ENCODE measurements around the gene QSOX2. TPM values are rescaled to one million over a fixed set of nuclear protein-coding genes. Genes with fewer than 3 reads are reported as not detected.

Gene QSOX2
- total RNA-seq, 1 donor from 2014 or later, result 10.3 TPM

GRCh38 chr9:136265561-136266355, 20.1 kb upstream of the QSOX2 start:
- no peak for DNase-seq (ENCODE audit: low read depth)

DNA sequence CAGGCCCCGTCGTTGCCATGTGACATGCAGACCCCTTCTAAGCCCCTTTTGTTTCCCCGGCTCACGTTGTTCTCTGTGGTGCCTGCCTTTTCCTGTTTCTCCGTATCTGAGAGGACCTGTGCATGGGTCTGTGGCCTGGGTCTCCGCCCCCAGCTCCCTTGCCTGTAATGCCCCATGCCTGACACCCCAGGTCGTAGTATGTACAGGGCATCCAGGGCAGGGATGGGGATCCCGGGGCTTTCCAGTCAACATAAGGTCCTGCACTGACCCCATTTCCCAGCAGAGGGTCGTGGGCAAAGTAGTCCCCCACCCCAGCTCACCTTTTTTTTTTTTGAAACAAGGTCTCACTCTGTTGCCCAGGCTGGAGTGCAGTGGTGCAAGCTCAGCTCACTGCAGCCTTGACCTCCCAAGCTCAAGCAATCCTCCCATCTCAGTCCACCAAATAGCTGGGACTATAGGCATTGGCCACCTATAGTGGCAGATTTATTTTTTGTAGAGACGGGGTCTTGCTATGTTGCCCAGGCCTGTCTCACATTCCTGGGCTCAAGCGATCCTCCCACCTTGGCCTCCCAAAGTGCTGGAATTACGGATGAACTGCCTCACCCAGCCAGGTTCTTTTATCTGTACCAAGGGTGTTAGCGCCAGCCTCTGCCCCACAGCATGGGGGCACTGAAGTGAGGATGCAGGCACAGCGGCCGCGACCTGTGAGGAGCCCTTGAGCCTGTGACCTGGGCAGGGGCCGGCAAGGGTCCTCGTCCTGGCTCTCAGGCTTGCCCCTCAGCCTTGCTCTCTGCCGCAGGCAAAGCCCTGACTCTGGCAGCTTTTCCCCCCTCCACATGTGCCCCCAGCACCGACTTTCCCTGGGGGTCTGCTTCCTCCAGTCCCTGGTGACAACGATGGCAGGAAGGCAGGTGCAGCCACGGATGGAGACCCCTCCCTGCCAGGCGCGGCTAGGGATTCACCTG, 19.1 kb upstream of the QSOX2 start:
- DNase-seq (ENCODE audit: low read depth), result no peak

DNA sequence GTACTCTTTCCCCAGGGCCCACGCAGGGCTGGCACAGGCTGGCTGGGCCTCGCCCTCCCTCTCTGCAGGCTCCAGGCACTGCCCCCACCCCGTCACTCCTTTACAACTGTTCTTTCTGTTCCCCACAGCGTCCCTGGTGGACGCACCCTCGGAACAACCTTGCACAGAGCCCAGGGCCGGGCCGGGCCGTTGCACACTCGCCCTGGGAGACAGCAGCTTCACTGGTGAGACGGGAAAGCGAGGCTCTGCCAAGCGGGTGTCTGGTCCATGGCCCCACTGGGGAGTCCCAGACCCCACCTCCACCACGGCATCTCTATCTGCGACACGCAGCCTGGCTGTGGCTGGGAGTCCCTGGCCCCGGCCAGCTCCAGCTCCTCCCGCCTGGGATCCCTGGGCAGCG, 18.4 kb upstream of the QSOX2 start:
- no peak for DNase-seq (ENCODE audit: low read depth)

- DNase-seq (ENCODE audit: low read depth), result no peak
These were observed 17.1 kb upstream of the QSOX2 start for GRCh38 chr9:136262671-136263178.

DNA sequence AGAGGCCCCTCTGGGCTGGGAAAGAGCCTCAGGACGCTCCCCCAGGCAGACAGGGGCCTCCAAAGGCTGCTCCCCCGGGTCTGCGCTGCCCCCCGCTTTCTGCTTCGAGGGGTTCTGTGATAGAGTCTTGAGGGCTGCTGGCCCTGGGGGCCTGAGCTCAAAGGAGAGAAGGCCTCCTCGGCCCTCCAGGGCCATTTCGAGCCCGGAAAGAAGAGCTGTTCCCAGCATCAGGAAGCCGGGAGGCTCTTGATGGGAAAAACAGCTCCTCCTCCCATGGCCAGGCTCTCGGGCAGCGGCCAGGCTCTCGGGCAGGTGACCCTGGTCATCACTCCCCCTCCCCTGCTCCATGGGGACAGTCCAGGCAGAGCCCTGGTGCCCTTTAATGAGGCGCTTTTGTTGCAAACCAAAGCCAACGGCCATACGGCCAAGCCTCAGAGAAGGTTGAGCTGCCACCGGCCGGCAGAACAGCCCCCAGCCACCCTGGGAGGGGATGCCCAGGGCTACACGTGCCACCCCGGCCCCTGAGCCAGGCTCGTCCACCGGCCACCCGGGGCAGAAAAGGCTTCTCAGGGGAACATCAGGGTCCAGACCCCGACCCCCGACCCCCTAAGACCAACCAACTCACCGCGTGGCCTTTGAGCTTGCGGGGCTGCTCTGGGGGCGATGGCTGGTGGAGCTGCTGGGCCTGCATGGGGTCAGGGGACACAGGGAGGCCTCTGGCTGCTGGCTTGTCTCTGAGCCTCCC, 16.2 kb upstream of the QSOX2 start:
- no peak for DNase-seq (ENCODE audit: low read depth)

GRCh38 chr9:136260936-136261472, 15.4 kb upstream of the QSOX2 start:
- DNase-seq (ENCODE audit: low read depth), result no peak

GRCh38 chr9:136260521-136260920, 14.9 kb upstream of the QSOX2 start:
- DNase-seq (ENCODE audit: low read depth), result no peak

DNA sequence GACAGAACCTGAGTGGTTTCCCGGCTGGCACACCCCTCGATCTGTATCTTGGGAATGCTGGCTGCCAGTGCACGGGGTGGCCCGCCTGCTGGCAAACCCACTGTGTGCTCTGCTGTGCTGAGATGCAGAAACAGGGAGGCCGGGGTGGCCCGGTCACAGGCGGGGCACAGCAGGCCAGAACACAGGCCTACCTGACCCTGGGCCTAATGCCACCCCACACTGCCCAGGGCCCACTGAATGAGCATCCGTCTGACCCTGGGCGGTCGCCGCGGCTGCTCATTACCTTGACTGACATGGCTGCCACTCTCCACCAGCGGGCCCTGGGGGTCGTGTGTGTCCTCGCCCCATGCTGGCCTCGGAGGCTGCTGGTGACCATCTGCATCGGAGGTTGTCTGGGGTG, 14.2 kb upstream of the QSOX2 start:
- DNase-seq (ENCODE audit: low read depth), result no peak

DNA sequence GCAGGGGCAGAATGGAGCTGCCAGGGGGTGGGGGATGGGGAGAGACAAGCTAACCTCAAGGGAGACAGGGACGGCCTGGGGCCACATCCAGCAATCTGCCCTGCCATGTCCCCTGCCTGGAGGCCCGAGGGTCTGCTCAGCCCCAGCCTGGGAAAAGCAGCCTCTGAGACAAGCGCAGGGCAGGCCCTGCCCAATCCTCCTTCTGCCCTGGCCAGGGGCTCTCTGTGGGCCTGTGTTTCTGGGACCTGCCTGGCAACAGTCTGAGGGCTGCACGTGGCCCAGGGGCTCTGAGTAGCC, 13.9 kb upstream of the QSOX2 start:
- no peak for DNase-seq (ENCODE audit: low read depth)

DNA sequence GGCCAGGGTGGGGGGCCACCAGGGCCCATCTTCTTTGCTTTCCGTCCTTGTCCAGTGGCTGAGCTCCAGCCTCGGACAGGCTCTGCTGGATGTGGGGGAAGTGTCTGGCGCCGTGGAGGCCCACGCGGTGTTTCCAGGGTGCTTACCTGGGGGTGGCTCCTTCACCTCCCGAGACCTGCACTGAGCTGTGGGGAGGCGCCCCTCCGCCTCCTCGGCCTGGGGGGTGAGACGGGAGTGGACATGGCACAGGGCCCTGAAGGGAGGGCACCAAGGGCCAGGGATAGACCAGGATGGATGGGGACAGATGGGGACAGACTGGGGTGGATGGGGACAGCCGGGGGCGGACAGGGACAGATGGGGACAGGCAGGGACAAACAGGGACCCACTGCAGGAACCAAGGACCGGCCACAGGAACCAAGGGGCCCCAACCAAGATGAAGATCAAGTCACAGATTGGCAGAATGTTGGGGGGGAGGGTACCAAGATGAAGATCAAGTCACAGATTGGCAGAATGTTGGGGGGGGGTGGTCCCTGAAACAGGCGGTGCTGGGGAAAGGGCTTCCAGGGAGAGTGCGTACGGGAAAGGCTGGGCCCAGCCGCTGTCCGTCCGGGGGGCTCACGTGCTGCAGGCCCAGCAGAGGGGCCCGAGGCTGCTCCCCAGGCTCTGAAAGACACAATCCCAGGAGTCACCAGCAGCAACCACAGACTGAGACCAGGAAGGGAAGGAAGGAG, 13.3 kb upstream of the QSOX2 start:
- DNase-seq (ENCODE audit: low read depth), result no peak

DNA sequence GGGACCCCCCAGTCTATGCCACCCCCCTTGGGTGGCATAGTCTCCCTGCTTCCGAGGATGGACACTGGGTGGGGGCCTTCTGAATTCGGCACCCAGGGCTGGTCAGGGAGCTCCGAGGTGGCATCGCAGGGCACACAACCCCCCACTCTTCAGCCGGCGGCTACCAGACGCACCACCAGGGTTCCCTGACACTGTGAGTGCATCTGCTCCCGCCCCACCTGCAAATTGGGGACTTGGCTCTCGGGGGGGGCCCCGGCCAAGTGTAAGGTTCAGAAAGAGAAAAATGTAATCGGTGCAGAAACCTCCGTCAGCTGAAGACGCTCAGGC, 12.7 kb upstream of the QSOX2 start:
- no peak for DNase-seq (ENCODE audit: low read depth)

DNA sequence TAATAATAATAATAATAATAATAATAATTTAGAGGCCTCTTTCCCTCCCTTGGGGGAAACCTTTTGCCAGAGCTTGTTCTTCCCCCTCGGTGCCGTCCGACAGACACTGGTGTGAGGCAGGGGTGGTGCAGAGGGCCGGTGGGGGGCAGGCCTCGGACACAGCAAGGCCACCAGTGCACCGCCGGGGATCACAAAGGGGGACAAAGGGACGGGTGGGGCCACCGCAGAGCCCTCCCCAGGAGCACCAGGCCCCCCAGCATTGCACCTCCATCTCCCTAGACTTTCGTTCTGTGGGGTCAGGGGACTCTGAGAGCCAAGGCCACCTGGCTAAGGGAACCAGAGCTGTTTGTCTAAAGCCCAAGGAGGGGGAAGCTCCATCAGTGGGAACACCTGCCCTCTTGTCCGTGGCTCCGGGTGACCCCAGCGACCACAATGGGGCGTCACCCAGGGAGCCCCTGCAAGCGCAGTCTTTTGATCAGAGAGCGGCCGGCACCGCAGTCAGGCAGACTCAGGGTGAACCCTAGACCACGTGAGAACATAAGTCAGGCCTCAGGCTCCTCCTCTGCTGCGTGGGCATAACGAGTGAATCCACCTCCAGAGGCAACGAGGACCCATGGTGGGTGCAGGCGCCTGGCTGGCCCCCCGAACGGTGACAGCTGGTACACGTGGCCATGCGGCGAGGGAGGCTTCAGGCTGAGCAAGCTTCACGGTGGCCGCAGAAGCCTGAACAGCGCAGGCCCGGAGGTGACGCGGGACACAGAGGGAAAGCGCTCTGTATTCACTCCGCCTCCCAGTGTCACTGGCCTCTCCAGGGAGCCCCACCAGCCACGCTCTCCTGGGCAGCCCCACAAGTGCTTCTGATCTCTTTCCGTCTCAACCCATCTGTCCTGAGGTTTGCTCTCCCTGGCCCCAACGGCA, 12.0 kb upstream of the QSOX2 start:
- DNase-seq (ENCODE audit: low read depth), result no peak

DNA sequence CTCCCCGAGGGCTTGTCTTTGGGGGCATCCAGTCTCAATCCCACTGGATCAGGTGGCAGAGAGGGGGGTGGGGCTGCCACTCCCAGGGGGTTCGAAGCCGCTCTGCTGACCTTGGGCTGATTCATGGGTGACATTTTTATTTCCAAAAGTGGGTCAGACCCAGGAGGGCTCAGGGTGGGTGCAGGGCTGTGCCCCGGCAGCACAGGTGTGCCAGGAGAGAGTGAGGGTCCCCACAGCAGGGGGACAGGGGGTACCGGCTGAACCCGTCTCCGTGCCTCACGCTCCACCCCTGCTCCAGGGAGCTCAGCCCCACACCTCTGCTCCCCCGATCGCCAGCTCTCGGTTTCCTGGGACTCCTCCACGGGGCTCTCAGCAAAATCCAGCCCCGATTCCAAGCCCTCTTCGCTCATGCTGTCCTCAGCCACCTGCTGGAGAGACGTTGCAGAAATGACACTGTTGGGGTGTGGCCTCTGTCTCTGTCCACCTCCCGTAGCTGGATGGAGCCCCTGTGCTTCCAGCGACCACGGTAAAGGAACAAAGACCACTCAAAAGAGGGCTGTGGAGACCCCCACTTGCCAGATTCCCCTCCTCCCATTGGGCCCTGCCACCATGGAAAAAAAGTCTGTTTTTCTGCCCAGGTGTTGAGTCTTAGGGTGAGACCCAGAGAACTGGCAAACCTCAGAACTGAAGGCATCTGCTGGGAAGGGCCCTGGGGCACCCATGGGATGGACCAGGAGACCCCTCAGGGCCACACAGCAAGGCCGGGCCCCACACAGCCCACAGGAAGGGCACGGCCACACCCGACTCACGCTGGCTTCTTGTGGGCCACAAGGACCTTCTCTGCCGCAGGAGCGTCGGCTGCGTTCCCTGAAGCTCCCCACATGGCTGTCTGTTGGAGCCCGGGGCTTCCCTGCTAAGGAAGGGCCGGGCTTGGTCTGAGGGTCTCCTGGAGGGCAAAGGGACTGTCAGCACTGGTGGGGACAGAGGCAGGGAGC, 10.6 kb upstream of the QSOX2 start:
- no peak for DNase-seq (ENCODE audit: low read depth)

- peak; percentile 29 for DNase-seq (ENCODE audit: low read depth)
These were observed 9.5 kb upstream of the QSOX2 start for GRCh38 chr9:136255166-136255538.

- no peak for DNase-seq (ENCODE audit: low read depth)
These were observed 9.0 kb upstream of the QSOX2 start for GRCh38 chr9:136254381-136255165.

GRCh38 chr9:136253246-136254130, 7.9 kb upstream of the QSOX2 start:
- no peak for DNase-seq (ENCODE audit: low read depth)

DNA sequence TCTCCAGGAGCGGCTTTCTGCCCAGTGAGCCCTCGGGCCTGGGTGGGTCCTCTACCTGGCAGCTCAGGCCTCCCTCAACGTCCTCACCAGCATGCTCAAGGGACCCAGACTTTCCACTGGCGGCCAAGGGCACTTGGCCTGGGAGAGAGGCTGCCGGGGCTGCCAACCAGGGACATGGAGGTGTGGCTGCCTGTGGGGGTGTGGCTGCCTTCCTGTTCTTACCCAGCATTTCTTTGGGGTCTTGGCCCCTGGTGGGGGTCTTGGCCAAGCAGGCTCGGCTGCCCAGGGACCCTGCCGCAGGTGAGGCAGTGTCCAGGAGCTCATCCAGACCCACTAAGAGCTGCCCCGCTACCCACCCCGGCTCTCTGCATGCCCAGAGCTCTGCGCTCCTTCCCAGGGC, 7.2 kb upstream of the QSOX2 start:
- DNase-seq (ENCODE audit: low read depth), result no peak

All from renal cortical epithelial cell (primary cell).